Motor neuron (in vitro differentiated cells): ENCODE results near the gene STK39. TPM values are rescaled to one million over a fixed set of nuclear protein-coding genes. Genes with fewer than 3 reads are reported as not detected.

Source experiments
- ATAC-seq, 8 experiments: fragments of 200-7000 bp; cut with Tn5 transposase; replicated peaks in 6 of 8; 2 replicates each; pipeline ENCODE4 v1.8.0; 2021; ENCODE audit warnings: mild to moderate bottlenecking in 8 of 8, moderate library complexity in 8 of 8
- H3K27ac ChIP-seq, 2 donors: fragments of 250-450 bp; sonication (Bioruptor Pico); 2 replicates each; pipeline ENCODE4 v1.9.0; 2021; ENCODE audit warnings: antibody characterized with exemption in 2 of 2, mild to moderate bottlenecking in 2 of 2, moderate library complexity in 1 of 2
- H3K4me1 ChIP-seq, 2 donors: fragments of 250-450 bp; sonication (Bioruptor Pico); replicated peaks in 1 of 2; 2 replicates each; pipeline ENCODE4 v1.6.1; 2021; ENCODE audit warnings: antibody characterized with exemption in 2 of 2, mild to moderate bottlenecking in 2 of 2, moderate library complexity in 1 of 2
- H3K4me3 ChIP-seq, 5 donors: fragments of 250-450 bp; sonication (Bioruptor Pico); 2 replicates each; pipeline ENCODE4 v1.9.0; 2021; ENCODE audit warnings: antibody characterized with exemption in 5 of 5, mild to moderate bottlenecking in 5 of 5, moderate library complexity in 4 of 5
- WGBS, 10 experiments: fragments of 450-650 bp; shearing (Covaris generic); methylation state at CpG; one replicate each; pipeline ENCODE4 v1.0.0; 2022; 5-methylcytosine and 5-hydroxymethylcytosine counted together
- in situ Hi-C, 9 experiments: fragments of 400-800 bp; cut with MboI; loops; one replicate each; pipeline ENCODE4 v1.15.0; 2021; ENCODE audit warnings: low sequenced_read_pairs in 9 of 9, low pct_unique_long_range_greater_than_20kb in 2 of 9; ENCODE audit not compliant: unreplicated experiment in 9 of 9
- total RNA-seq, 8 experiments: library from RNA; unstranded; fragments of 300-600 nt; gene quantifications; 2 replicates each; pipeline versions ENCODE4 v1.2.3 to v1.2.4, GENCODE V29; 2022

Gene STK39
- total RNA-seq, 8 experiments from 2014 or later, result 12.3 to 43.3 (median 30.2) TPM

- peak in 3 of 8 experiments; percentile 28 to 85 (median 77) for ATAC-seq
- H3K27ac ChIP-seq, result no peak overlapping the region
- peaks cover 6 to 13% of the 10 kb centered on the region in 2 donors for H3K4me1 ChIP-seq
- no peak overlapping the region for H3K4me3 ChIP-seq
- in situ Hi-C loops, result no loop called here
- WGBS, 10 experiments, result 54 to 100% (median 87%) methylated on average over 1 to 9 of the region's 9 CpGs
Measured at GRCh38 chr2:168064011-168064998, 183.1 kb downstream of the STK39 start.

- 62 to 100% (median 95%) methylated on average over 2 to 3 of the region's 3 CpGs for WGBS, 10 experiments
- Histone ChIP-seq H3K4me1 (peaks cover 6 to 13% of the 10 kb centered on the region in 2 donors), H3K4me3 (no peak overlapping the region), H3K27ac (no peak overlapping the region)
- in situ Hi-C loops, result no loop called here
- ATAC-seq, result no peak
Measured at GRCh38 chr2:168062936-168063335, 184.5 kb downstream of the STK39 start.

GRCh38 chr2:168062054-168062453 is 185.3 kb downstream of the STK39 start:
- no peak overlapping the region for H3K27ac ChIP-seq
- in situ Hi-C loops, result no loop called here
- H3K4me3 ChIP-seq, result no peak overlapping the region
- ATAC-seq, result peak in 3 of 8 experiments; percentile 29 to 79 (median 35)
- peaks cover 6 to 13% of the 10 kb centered on the region in 2 donors for H3K4me1 ChIP-seq
- WGBS, 10 experiments, result 55 to 100% (median 79%) methylated on average over 3 to 6 of the region's 6 CpGs; no CpG with 5 or more reads in 1 of the 10 experiments

GRCh38 chr2:168060986-168061750 is 186.2 kb downstream of the STK39 start:
- Histone ChIP-seq H3K4me1 (peaks cover 6 to 13% of the 10 kb centered on the region in 2 donors), H3K4me3 (no peak overlapping the region), H3K27ac (no peak overlapping the region)
- ATAC-seq, result peak in 3 of 8 experiments; percentile 36 to 56 (median 39)
- 73 to 100% (median 91%) methylated on average over 1 to 3 of the region's 3 CpGs for WGBS, 10 experiments
- in situ Hi-C loops, result no loop called here

GRCh38 chr2:168059758-168060157 is 187.6 kb downstream of the STK39 start:
- in situ Hi-C loops, result no loop called here
- H3K27ac ChIP-seq, result no peak overlapping the region
- H3K4me1 ChIP-seq, result peaks cover 6 to 9% of the 10 kb centered on the region in 2 donors
- WGBS, 10 experiments, result 80 to 100% (median 95%) methylated on average over 1 to 2 of the region's 2 CpGs
- no peak for ATAC-seq
- H3K4me3 ChIP-seq, result no peak overlapping the region

- in situ Hi-C loops, result no loop called here
- WGBS, 10 experiments, result 93 to 100% (median 100%) methylated on average over 1 to 3 of the region's 3 CpGs; no CpG with 5 or more reads in 3 of the 10 experiments
- Histone ChIP-seq H3K4me1 (peaks cover 7 to 8% of the 10 kb centered on the region in 2 donors), H3K27ac (no peak overlapping the region), H3K4me3 (no peak overlapping the region)
- no peak for ATAC-seq
Measured at GRCh38 chr2:168058675-168059074, 188.7 kb downstream of the STK39 start.

- in situ Hi-C loops, result no loop called here
- peak in 4 of 8 experiments; percentile 34 to 98 (median 88) for ATAC-seq
- H3K27ac ChIP-seq, result no peak overlapping the region
- no peak overlapping the region for H3K4me3 ChIP-seq
- peaks cover 2 to 14% of the 10 kb centered on the region in 2 donors for H3K4me1 ChIP-seq
- WGBS, 10 experiments, result 27 to 96% (median 85%) methylated on average over 1 to 7 of the region's 9 CpGs
Measured at GRCh38 chr2:168056242-168056787, 191.1 kb downstream of the STK39 start.

GRCh38 chr2:168054657-168055056 is 192.7 kb downstream of the STK39 start:
- Histone ChIP-seq H3K4me1 (peaks cover 2 to 11% of the 10 kb centered on the region in 2 donors), H3K27ac (no peak overlapping the region), H3K4me3 (no peak overlapping the region)
- in situ Hi-C loops, result no loop called here
- WGBS, 10 experiments, result 50 to 95% (median 82%) methylated on average over 1 to 5 of the region's 5 CpGs
- no peak for ATAC-seq

GRCh38 chr2:168053676-168054075 is 193.7 kb downstream of the STK39 start:
- no peak for ATAC-seq
- Histone ChIP-seq H3K4me1 (peaks cover 2 to 11% of the 10 kb centered on the region in 2 donors), H3K27ac (no peak overlapping the region), H3K4me3 (no peak overlapping the region)
- WGBS, 10 experiments, result 40 to 68% (median 54%) methylated on average over 1 to 3 of the region's 3 CpGs
- in situ Hi-C loops, result no loop called here

GRCh38 chr2:168052773-168053172 is 194.6 kb downstream of the STK39 start:
- Histone ChIP-seq H3K4me1 (peaks cover 2 to 11% of the 10 kb centered on the region in 2 donors), H3K4me3 (no peak overlapping the region), H3K27ac (no peak overlapping the region)
- ATAC-seq, result no peak
- in situ Hi-C loops, result no loop called here
- 20 to 100% (median 91%) methylated on average over 1 to 4 of the region's 4 CpGs; no CpG with 5 or more reads in 3 of the 10 experiments for WGBS, 10 experiments

- H3K4me3 ChIP-seq, result no peak overlapping the region
- no peak for ATAC-seq
- WGBS, 10 experiments, result 61 to 100% (median 86%) methylated on average over 1 to 2 of the region's 2 CpGs; no CpG with 5 or more reads in 5 of the 10 experiments
- H3K27ac ChIP-seq, result no peak overlapping the region
- in situ Hi-C loops, result no loop called here
- H3K4me1 ChIP-seq, result peaks cover 8 to 25% of the 10 kb centered on the region in 2 donors
Measured at GRCh38 chr2:168050377-168050776, 197.0 kb downstream of the STK39 start.

- WGBS, 10 experiments, result 100% methylated on average over 1 to 2 of the region's 2 CpGs; no CpG with 5 or more reads in 7 of the 10 experiments
- in situ Hi-C loops, result no loop called here
- Histone ChIP-seq H3K4me3 (no peak overlapping the region), H3K4me1 (peaks cover 8 to 25% of the 10 kb centered on the region in 2 donors), H3K27ac (no peak overlapping the region)
- no peak for ATAC-seq
Measured at GRCh38 chr2:168049609-168050008, 197.8 kb downstream of the STK39 start.
